ENCODE measurements around the gene TMEM176A. TPM values are rescaled to one million over a fixed set of nuclear protein-coding genes. Genes with fewer than 3 reads are reported as not detected.

The TMEM176A gene
- total RNA-seq, 6 experiments from 2014 or later: not detected

DNA sequence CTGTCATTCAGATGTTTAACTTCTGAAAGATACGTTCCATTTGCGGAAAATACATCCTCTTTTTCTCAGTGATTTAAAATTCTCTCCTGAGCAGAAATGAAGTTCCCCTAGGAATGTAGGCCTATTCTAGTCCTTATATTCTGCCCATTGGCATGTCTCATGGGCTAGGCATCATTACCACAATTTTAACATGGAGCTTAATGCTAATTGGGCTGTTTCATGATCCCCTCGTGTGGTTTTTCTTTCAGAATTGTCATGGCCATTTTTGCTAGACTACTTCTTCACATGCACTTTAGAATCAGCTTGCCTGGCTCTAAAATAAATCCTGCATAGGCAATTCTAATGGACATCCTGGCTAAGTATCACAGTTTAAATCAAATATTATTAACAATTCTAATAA, 1.4 kb upstream of the TMEM176A start:
- no peaks in the 10 kb centered on the region for H3K4me1 Mint-ChIP-seq (ENCODE audit: low read depth)
- TF ChIP-seq, protein P1, sequence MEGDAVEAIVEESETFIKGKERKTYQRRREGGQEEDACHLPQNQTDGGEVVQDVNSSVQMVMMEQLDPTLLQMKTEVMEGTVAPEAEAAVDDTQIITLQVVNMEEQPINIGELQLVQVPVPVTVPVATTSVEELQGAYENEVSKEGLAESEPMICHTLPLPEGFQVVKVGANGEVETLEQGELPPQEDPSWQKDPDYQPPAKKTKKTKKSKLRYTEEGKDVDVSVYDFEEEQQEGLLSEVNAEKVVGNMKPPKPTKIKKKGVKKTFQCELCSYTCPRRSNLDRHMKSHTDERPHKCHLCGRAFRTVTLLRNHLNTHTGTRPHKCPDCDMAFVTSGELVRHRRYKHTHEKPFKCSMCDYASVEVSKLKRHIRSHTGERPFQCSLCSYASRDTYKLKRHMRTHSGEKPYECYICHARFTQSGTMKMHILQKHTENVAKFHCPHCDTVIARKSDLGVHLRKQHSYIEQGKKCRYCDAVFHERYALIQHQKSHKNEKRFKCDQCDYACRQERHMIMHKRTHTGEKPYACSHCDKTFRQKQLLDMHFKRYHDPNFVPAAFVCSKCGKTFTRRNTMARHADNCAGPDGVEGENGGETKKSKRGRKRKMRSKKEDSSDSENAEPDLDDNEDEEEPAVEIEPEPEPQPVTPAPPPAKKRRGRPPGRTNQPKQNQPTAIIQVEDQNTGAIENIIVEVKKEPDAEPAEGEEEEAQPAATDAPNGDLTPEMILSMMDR (IDR thresholded peaks at IDR 0.05): no peak
- no peak overlapping the region for H3K4me3 Mint-ChIP-seq
- H3K36me3 Mint-ChIP-seq (ENCODE audit: low read depth): no peaks in the 10 kb centered on the region
- no peak overlapping the region for H3K27ac Mint-ChIP-seq
- peaks cover 10% of the 10 kb centered on the region for H3K27me3 Mint-ChIP-seq (ENCODE audit: insufficient read depth)
- no peaks in the 10 kb centered on the region; the same call in 1 of the 2 replicates for H3K9me3 Mint-ChIP-seq
- no peak for DNase-seq

DNA sequence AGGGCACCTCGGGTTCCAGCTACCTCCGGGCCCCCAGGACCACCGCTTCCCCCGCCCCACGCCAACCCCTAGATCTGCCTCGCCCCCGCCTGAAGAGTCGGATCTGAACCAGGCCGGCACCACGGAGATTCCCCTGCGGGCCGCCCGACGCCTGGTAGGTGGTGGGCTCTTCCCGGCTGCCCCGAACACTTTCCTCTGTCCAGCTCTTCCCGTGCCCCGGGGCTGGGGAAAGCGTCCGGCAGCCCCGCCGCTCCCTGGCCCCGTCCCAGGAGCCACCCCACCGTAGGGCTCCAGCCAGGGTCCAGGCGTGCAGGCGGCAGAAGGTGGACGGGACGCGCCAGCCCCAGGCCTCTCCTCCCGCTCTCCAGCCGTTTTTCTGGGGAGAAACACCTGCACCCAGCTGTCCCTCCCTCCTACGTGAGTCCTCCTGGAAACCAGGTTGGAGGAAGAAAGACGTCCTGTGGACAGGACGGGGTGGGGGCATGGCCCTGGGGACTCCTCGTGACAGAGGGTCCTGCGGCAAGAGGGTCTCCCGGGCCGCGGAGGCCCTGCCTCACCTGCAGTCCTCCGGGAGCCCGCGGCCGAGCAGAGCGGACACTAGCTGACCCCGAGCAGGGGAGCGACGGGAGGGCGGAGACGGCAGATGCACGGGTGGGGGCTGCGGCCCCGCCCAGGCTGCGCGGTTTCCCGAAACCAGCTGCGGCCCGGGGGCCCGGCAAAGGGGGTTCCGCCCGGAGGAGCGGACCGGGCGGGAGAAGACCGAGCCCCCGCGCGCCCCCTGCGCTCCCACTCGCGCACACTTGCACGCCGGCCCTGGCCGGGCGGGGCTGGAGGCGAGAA, 608 bp upstream of the TMEM176A start, which contains the start of gene TMEM176B:
TMEM176B (minus strand) TSS at position 624 of the 840 bp plus-strand sequence. CDS start 3,795 bp downstream, outside the sequence.
- no peak for DNase-seq
- no peaks in the 10 kb centered on the region for H3K4me1 Mint-ChIP-seq (ENCODE audit: low read depth)
- H3K4me3 Mint-ChIP-seq: no peak within 1 kb of the TSS
- no peak within 1 kb of the TSS for H3K27ac Mint-ChIP-seq
- peaks cover 10% of the 10 kb centered on the region for H3K27me3 Mint-ChIP-seq (ENCODE audit: insufficient read depth)
- H3K36me3 Mint-ChIP-seq (ENCODE audit: low read depth): no peaks in the 10 kb centered on the region
- TF ChIP-seq, protein P1 (IDR thresholded peaks at IDR 0.05): no peak
- H3K9me3 Mint-ChIP-seq: no peaks in the 10 kb centered on the region; the same call in 1 of the 2 replicates

DNA sequence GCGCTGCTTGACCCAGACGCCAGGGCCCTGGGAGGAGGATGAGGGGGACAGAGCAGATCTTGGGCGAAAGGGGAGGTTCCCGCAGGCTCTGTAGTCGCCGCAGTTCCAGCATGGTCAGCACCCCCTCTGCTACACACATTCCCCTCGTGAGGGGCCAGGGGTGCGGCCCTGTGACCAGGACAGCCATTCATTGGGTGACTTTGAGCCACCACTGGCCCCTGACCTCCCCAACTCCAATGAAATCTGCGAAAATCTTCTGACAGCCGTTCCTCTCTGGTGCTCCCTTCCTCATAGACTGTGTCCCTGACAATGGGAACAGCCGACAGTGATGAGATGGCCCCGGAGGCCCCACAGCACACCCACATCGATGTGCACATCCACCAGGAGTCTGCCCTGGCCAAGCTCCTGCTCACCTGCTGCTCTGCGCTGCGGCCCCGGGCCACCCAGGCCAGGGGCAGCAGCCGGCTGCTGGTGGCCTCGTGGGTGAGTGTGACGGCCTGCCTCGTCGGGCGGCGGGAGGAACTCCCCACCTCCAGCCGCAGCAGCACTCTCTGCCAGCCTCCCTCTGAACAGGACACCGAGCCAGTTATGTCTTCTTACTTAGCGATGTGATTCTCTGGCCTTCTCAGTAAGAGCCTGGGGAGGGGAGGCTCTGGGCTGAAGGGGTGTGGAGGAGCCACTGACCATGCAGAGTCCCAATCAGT, 825 bp downstream of the TMEM176A start:
- H3K4me3 Mint-ChIP-seq: no peak overlapping the region
- DNase-seq: no peak
- no peaks in the 10 kb centered on the region for H3K36me3 Mint-ChIP-seq (ENCODE audit: low read depth)
- TF ChIP-seq, protein P1 (IDR thresholded peaks at IDR 0.05): no peak
- peaks cover 10% of the 10 kb centered on the region for H3K27me3 Mint-ChIP-seq (ENCODE audit: insufficient read depth)
- H3K9me3 Mint-ChIP-seq: no peaks in the 10 kb centered on the region; the same call in 1 of the 2 replicates
- H3K4me1 Mint-ChIP-seq (ENCODE audit: low read depth): no peaks in the 10 kb centered on the region
- H3K27ac Mint-ChIP-seq: no peak overlapping the region

DNA sequence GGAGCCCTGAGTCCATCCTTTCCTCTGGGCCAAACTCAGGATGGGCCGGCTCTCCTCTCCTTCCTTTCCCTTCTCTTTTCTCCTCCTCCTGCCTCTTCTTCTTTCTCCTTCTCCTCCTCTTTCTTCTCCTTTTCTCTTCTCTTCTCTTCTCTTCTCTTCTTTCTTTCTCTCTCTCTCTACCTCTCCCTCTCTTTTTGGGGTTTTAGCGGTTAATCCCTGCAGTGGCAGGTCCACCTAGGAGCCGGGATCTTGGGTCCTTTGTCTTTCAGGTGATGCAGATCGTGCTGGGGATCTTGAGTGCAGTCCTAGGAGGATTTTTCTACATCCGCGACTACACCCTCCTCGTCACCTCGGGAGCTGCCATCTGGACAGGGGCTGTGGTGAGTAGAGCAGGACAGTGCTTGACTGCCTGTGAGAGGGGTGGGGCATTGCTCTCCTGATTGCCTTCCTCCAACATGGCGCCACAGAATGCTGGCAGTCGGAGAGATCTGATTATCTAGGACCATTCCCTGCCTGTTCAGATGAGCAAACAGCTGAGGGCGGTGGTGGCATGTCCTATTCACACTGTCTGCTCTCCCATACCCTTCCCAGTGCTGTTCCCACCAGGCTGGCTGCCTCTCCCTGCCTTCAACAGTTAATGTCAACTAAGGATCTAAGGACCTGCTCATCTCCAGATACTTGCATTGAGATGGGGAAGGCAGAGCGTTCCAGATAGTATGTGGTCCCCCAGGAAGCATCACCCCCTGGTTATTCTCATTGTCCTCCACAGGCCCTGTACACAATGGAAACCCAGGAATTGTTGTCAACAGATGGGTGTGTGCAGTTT, 1.6 kb downstream of the TMEM176A start:
- Mint-ChIP-seq H3K36me3 (ENCODE audit: low read depth) (no peaks in the 10 kb centered on the region), H3K4me1 (ENCODE audit: low read depth) (no peaks in the 10 kb centered on the region), H3K27ac (no peak overlapping the region), H3K4me3 (no peak overlapping the region), H3K9me3 (no peaks in the 10 kb centered on the region; the same call in 1 of the 2 replicates), H3K27me3 (ENCODE audit: insufficient read depth) (peaks cover 10% of the 10 kb centered on the region)
- TF ChIP-seq, protein P1 (IDR thresholded peaks at IDR 0.05): no peak
- DNase-seq: no peak

DNA sequence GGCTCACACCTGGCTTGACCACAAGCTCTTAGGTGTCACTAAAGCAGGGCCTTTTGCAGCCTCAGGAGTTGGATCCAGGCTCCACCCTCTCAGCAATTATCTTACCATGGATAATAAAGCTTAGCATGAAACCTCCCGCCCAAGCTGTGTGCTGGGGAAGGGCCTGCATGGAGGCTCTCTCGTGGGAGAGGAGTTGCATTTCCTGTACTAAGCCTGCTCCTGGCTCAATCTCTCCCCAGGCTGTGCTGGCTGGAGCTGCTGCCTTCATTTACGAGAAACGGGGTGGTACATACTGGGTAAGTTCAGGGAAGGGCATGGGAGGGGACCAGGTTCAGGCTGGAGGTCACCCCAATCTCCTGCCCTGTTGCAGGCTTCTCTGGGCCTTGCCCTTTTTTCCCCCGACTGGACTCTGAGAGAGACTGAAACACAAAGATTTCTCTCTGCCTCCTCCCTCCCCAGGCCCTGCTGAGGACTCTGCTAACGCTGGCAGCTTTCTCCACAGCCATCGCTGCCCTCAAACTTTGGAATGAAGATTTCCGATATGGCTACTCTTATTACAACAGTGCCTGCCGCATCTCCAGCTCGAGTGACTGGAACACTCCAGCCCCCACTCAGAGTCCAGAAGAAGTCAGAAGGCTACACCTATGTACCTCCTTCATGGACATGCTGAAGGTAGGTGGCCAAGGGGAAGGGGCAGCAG, 2.7 kb downstream of the TMEM176A start:
- Mint-ChIP-seq H3K27ac (no peak overlapping the region), H3K27me3 (ENCODE audit: insufficient read depth) (peaks cover 10% of the 10 kb centered on the region), H3K4me1 (ENCODE audit: low read depth) (no peaks in the 10 kb centered on the region), H3K4me3 (no peak overlapping the region), H3K36me3 (ENCODE audit: low read depth) (no peaks in the 10 kb centered on the region), H3K9me3 (no peaks in the 10 kb centered on the region; the same call in 1 of the 2 replicates)
- DNase-seq: no peak
- TF ChIP-seq, protein P1 (IDR thresholded peaks at IDR 0.05): no peak
